Testis (tissue), 2 donors: ENCODE data around the gene FSCN2.

Source experiments
- CTCF ChIP-seq, 3 experiments: fragments of 450-650 bp in 2 of 3; fragments of 200-600 bp in 1 of 3; sonication (generic) in 1 of 3; IDR thresholded peaks; one replicate each; pipeline ENCODE4 v1.5.1; 2016 to 2019; ENCODE audit warnings: antibody characterized with exemption in 3 of 3, mild to moderate bottlenecking in 2 of 3, moderate library complexity in 1 of 3
- POLR2A ChIP-seq: fragments of 450-650 bp; IDR thresholded peaks from one replicate; pipeline ENCODE4 v1.6.1; 2017; ENCODE audit warnings: antibody characterized with exemption, mild to moderate bottlenecking, moderate library complexity

GRCh38 chr17:81514489-81514738 lies 13.8 kb upstream of the FSCN2 start:
- TF ChIP-seq CTCF (IDR thresholded peaks at IDR 0.05) (no peak), POLR2A (no peak)
